ENCODE measurements around the gene DPH3. TPM values are rescaled to one million over a fixed set of nuclear protein-coding genes. Genes with fewer than 3 reads are reported as not detected.

The DPH3 gene
- total and polyA plus RNA-seq, 10 of the 15 experiments (the other 5 are each of a cell fraction or from before 2014, with no cell fraction given): 10.8 to 71.8 (median 23.4) TPM

- TF ChIP-seq CUX1 (IDR thresholded peaks at IDR 0.05; ENCODE audit: insufficient replicate concordance, low read depth, low read length): no peak
- TF ChIP-seq PRDM15 (CRISPR knock-in tag; IDR thresholded peaks at IDR 0.05): no peak
- TF ChIP-seq ATF7 (IDR thresholded peaks at IDR 0.05; ENCODE audit: low read depth): no peak
- TF ChIP-seq CREB1 (IDR thresholded peaks at IDR 0.05; ENCODE audit: low read depth): no peak
- TF ChIP-seq SMC3 (IDR thresholded peaks at IDR 0.05; ENCODE audit: borderline replicate concordance, low read length): no peak
- TF ChIP-seq ZNF274 (IDR thresholded peaks at IDR 0.05; ENCODE audit: insufficient read depth, insufficient read length): no peak
- TF ChIP-seq ZNF207 (IDR thresholded peaks at IDR 0.05; ENCODE audit: borderline replicate concordance): no peak
- no peak for TF ChIP-seq RAD51 (IDR thresholded peaks at IDR 0.05)
- TF ChIP-seq SRF (IDR thresholded peaks at IDR 0.05; ENCODE audit: low read depth in 2 of 2, low read length in 2 of 2): no peak
- TF ChIP-seq IRF4 (IDR thresholded peaks at IDR 0.05; ENCODE audit: low read depth, low read length): no peak
- no peak for TF ChIP-seq BCL11A (IDR thresholded peaks at IDR 0.05; ENCODE audit: low read depth, low read length)
- TF ChIP-seq ZNF384 (IDR thresholded peaks at IDR 0.05; ENCODE audit: borderline replicate concordance, low read depth, low read length): no peak
Observed at GRCh38 chr3:16277471-16277870, 12.7 kb upstream of the DPH3 start (continued).

All from GM12878 (cell line).